SK-N-SH treated with all-trans-retinoic acid at 6 μM for 48 hours (cell line): Measurements from ENCODE around the gene PCID2.

Source experiments
- ARNTL ChIP-seq: fragments of 450-650 bp; formaldehyde crosslinking; IDR thresholded peaks from 2 replicates; pipeline ENCODE4 v1.5.0; 2020; ENCODE audit warnings: low read depth, mild to moderate bottlenecking, moderate library complexity, borderline replicate concordance
- BACH2 ChIP-seq: fragments of 250-450 bp; sonication (Bioruptor Pico); IDR thresholded peaks from 2 replicates; pipeline ENCODE4 v1.9.0; 2021; ENCODE audit warnings: mild to moderate bottlenecking, borderline replicate concordance
- CREB5 ChIP-seq: fragments of 250-450 bp; sonication (Bioruptor Pico); IDR thresholded peaks from 2 replicates; pipeline ENCODE4 v1.5.1; 2020; ENCODE audit warnings: low read depth, mild to moderate bottlenecking, moderate library complexity
- OSR1 ChIP-seq: fragments of 250-450 bp; sonication (Bioruptor Pico); IDR thresholded peaks from 2 replicates; pipeline ENCODE4 v1.8.0; 2022; ENCODE audit warnings: moderate library complexity, mild to moderate bottlenecking, inconsistent platforms
- PATZ1 ChIP-seq: fragments of 250-450 bp; sonication (Bioruptor Pico); IDR thresholded peaks from 2 replicates; pipeline ENCODE4 v1.8.0; 2020; ENCODE audit warnings: mild to moderate bottlenecking, moderate library complexity, borderline replicate concordance
- PPARA ChIP-seq: fragments of 250-450 bp; sonication (Bioruptor Pico); IDR thresholded peaks from 2 replicates; pipeline ENCODE4 v1.5.0; 2020; ENCODE audit warnings: mild to moderate bottlenecking, borderline replicate concordance
- RARB ChIP-seq: fragments of 250-450 bp; sonication (Bioruptor Pico); IDR thresholded peaks from 2 replicates; pipeline ENCODE4 v1.8.0; 2021; ENCODE audit warnings: mild to moderate bottlenecking, moderate library complexity
- SNAI2 ChIP-seq: fragments of 250-450 bp; sonication (Bioruptor Pico); IDR thresholded peaks from 2 replicates; pipeline ENCODE4 v1.5.0; 2020; ENCODE audit warnings: mild to moderate bottlenecking, moderate library complexity
- TCF4 ChIP-seq: fragments of 250-450 bp; sonication (Bioruptor Pico); IDR thresholded peaks from 2 replicates; pipeline ENCODE4 v1.8.0; 2021; ENCODE audit warnings: mild to moderate bottlenecking, moderate library complexity, borderline replicate concordance
- TOX ChIP-seq: fragments of 250-450 bp; sonication (Bioruptor Pico); IDR thresholded peaks from 2 replicates; pipeline ENCODE4 v1.8.0; 2021; ENCODE audit warnings: mild to moderate bottlenecking, moderate library complexity, borderline replicate concordance
- ZC3H10 ChIP-seq: fragments of 250-450 bp; sonication (Bioruptor Pico); IDR thresholded peaks from 2 replicates; pipeline ENCODE4 v1.5.1; 2021; ENCODE audit warnings: mild to moderate bottlenecking, moderate library complexity
- ZFP30 ChIP-seq: fragments of 450-650 bp; formaldehyde crosslinking; IDR thresholded peaks from 2 replicates; pipeline ENCODE4 v1.5.0; 2022; ENCODE audit warnings: mild to moderate bottlenecking, moderate library complexity
- ZNF565 ChIP-seq: fragments of 450-650 bp; formaldehyde crosslinking; conservative IDR thresholded peaks from 2 replicates; pipeline ENCODE4 v1.5.0; 2020; ENCODE audit warnings: low read depth, mild to moderate bottlenecking, moderate library complexity
- ZNF8 ChIP-seq: fragments of 450-650 bp; formaldehyde crosslinking; IDR thresholded peaks from 2 replicates; pipeline ENCODE4 v1.5.0; 2020; ENCODE audit warnings: mild to moderate bottlenecking, moderate library complexity

- TF ChIP-seq CREB5 (CRISPR knock-in tag) (no peak), PPARA (CRISPR knock-in tag) (no peak), ARNTL (CRISPR knock-in tag) (no peak), PATZ1 (no peak), ZNF565 (no peak), ZFP30 (CRISPR knock-in tag) (no peak), BACH2 (CRISPR knock-in tag) (no peak), OSR1 (CRISPR knock-in tag) (no peak), TCF4 (no peak), ZC3H10 (CRISPR knock-in tag) (no peak), TOX (no peak), RARB (CRISPR knock-in tag) (no peak), ZNF8 (CRISPR knock-in tag) (no peak), SNAI2 (CRISPR knock-in tag) (no peak)
These were observed 44.0 kb downstream of the PCID2 start for GRCh38 chr13:113164492-113164891.
